DOHH2 (cell line): ENCODE data around the gene EPB41.

Experiments
- EZH2phosphoT487 ChIP-seq: fragments of 200-600 bp; sonication (generic); IDR thresholded peaks from 2 replicates; pipeline ENCODE4 v1.6.1; 2017; ENCODE audit warnings: borderline replicate concordance, mild to moderate bottlenecking, antibody characterized with exemption, low read length, moderate library complexity, mixed read lengths
- TF ChIP-seq, protein P1 (sequence below): fragments of 200-600 bp; sonication (generic); IDR thresholded peaks from one replicate; pipeline ENCODE4 v1.5.1; 2014; ENCODE audit warnings: antibody characterized with exemption, mild to moderate bottlenecking, low read depth, low read length; ENCODE audit not compliant: poor library complexity, severe bottlenecking

GRCh38 chr1:29126198-29126597 lies 211.8 kb downstream of the EPB41 start:
- TF ChIP-seq, protein P1, sequence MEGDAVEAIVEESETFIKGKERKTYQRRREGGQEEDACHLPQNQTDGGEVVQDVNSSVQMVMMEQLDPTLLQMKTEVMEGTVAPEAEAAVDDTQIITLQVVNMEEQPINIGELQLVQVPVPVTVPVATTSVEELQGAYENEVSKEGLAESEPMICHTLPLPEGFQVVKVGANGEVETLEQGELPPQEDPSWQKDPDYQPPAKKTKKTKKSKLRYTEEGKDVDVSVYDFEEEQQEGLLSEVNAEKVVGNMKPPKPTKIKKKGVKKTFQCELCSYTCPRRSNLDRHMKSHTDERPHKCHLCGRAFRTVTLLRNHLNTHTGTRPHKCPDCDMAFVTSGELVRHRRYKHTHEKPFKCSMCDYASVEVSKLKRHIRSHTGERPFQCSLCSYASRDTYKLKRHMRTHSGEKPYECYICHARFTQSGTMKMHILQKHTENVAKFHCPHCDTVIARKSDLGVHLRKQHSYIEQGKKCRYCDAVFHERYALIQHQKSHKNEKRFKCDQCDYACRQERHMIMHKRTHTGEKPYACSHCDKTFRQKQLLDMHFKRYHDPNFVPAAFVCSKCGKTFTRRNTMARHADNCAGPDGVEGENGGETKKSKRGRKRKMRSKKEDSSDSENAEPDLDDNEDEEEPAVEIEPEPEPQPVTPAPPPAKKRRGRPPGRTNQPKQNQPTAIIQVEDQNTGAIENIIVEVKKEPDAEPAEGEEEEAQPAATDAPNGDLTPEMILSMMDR: no peak
- no peak for TF ChIP-seq EZH2phosphoT487
